WERI-Rb-1 (cell line): ENCODE data around the gene SGMS1.
"Not testable (repeated sequence)": the region's sequence is repeated elsewhere in the genome, so short reads cannot be mapped to it uniquely, and the experiment has no call there.

Source experiments
- DNase-seq: peaks from one replicate; pipeline ENCODE4 v3.0.0-alpha.2; 2020
- H3K27ac ChIP-seq: fragments of 250-450 bp; sonication (Bioruptor Pico); 2 replicates; pipeline ENCODE4 v1.5.1; 2020; ENCODE audit warnings: mild to moderate bottlenecking, moderate library complexity
- H3K27me3 ChIP-seq: fragments of 250-450 bp; sonication (Bioruptor Pico); 2 replicates; pipeline ENCODE4 v1.5.1; 2021; ENCODE audit warnings: mild to moderate bottlenecking, low read depth, moderate library complexity; ENCODE audit not compliant: insufficient read depth, severe bottlenecking
- H3K36me3 ChIP-seq: fragments of 250-450 bp; sonication (Bioruptor Pico); 2 replicates; pipeline ENCODE4 v1.5.1; 2020; ENCODE audit warnings: mild to moderate bottlenecking, moderate library complexity
- H3K4me3 ChIP-seq: 2 replicates; pipeline ENCODE4 v1.5.1; 2011; ENCODE audit warnings: low read depth, mild to moderate bottlenecking, control low read depth, low read length
- H3K9me3 ChIP-seq: fragments of 250-450 bp; sonication (Bioruptor Pico); 2 replicates; pipeline ENCODE4 v1.5.1; 2021; ENCODE audit warnings: mild to moderate bottlenecking, moderate library complexity; ENCODE audit not compliant: severe bottlenecking
- CTCF ChIP-seq: IDR thresholded peaks from 2 replicates; pipeline ENCODE4 v1.5.1; 2011; ENCODE audit warnings: low read depth, mild to moderate bottlenecking, control low read depth, inconsistent platforms, low read length

SGMS1 gene

GRCh38 chr10:50362547-50363125 is 261.1 kb downstream of the SGMS1 start:
- no peaks in the 10 kb centered on the region for H3K9me3 ChIP-seq
- no peak for DNase-seq
- no peak overlapping the region for H3K4me3 ChIP-seq
- H3K36me3 ChIP-seq: no peaks in the 10 kb centered on the region
- TF ChIP-seq CTCF: no peak
- no peaks in the 10 kb centered on the region for H3K27me3 ChIP-seq
- no peak overlapping the region for H3K27ac ChIP-seq

DNA sequence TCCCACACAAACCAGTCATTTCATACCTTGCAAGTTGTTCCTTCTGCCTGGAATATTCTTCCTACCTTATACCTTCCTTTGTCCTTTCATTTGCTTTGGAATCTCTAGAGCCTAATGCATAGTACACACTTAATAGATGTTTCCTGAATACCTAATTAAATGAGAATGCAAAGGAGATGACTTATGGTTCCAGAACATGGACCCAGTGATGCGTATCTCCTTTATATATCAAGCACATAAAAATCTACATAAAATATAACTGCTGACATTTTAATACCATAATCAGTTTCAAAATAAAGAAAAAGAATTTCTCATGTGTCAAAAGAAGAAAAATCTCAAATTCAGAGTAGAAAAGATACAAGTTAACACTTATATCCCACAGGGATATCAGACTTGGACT is 261.8 kb downstream of the SGMS1 start:
- Histone ChIP-seq H3K27ac (no peak overlapping the region), H3K36me3 (no peaks in the 10 kb centered on the region), H3K9me3 (no peaks in the 10 kb centered on the region), H3K27me3 (no peaks in the 10 kb centered on the region), H3K4me3 (no peak overlapping the region)
- DNase-seq: no peak
- no peak for TF ChIP-seq CTCF

DNA sequence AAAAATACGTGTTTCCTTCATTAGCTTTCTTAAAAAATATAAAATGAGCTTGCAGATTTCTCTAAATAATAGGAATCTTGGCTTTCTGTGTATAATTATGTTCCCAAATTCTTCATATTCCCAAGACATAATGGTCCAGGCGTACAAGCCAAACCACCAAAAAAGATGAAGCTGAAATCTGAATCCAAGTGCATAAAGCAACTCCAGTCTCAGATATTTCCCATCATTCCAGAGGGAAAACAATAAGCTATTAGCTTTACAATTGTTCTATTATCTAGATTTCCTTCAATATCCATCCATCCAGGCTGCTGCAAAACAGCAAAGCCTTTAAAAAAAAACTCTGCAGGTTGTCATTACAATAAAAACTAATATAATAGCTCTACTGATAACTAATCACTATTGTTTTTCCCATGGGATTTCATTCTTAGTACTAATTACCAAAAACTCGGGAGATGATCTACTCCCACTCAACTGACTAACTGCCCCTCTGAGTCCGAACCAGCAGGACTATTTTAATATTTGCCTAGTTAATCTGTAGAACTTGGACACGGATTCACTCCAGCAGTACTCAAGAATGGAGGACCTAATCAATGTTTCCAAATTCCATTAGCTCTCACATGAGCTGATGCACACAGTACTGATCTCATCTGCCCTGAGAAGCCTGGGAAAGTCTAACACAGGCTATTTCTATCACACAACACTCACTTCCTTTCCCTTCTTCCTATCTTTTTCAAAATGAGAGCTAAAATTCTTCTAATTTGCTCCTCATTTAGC is 263.5 kb downstream of the SGMS1 start:
- Histone ChIP-seq H3K27ac (no peak overlapping the region), H3K4me3 (no peak overlapping the region), H3K9me3 (no peaks in the 10 kb centered on the region), H3K27me3 (no peaks in the 10 kb centered on the region), H3K36me3 (no peaks in the 10 kb centered on the region)
- no peak for DNase-seq
- TF ChIP-seq CTCF: no peak

GRCh38 chr10:50358925-50359687 is 264.6 kb downstream of the SGMS1 start:
- Histone ChIP-seq H3K4me3 (no peak overlapping the region), H3K27me3 (no peaks in the 10 kb centered on the region), H3K36me3 (no peaks in the 10 kb centered on the region), H3K27ac (no peak overlapping the region), H3K9me3 (no peaks in the 10 kb centered on the region)
- no peak for TF ChIP-seq CTCF
- no peak for DNase-seq

- Histone ChIP-seq H3K27ac (no peak overlapping the region), H3K4me3 (no peak overlapping the region), H3K36me3 (no peaks in the 10 kb centered on the region), H3K9me3 (no peaks in the 10 kb centered on the region), H3K27me3 (no peaks in the 10 kb centered on the region)
- TF ChIP-seq CTCF: no peak
- no peak for DNase-seq
These were observed 265.3 kb downstream of the SGMS1 start for GRCh38 chr10:50358411-50358810.

- H3K9me3 ChIP-seq, H3K36me3 ChIP-seq, DNase-seq, H3K27ac ChIP-seq, H3K4me3 ChIP-seq, H3K27me3 ChIP-seq: not testable (repeated sequence)
These were observed 267.3 kb downstream of the SGMS1 start for GRCh38 chr10:50356481-50356832.

DNA sequence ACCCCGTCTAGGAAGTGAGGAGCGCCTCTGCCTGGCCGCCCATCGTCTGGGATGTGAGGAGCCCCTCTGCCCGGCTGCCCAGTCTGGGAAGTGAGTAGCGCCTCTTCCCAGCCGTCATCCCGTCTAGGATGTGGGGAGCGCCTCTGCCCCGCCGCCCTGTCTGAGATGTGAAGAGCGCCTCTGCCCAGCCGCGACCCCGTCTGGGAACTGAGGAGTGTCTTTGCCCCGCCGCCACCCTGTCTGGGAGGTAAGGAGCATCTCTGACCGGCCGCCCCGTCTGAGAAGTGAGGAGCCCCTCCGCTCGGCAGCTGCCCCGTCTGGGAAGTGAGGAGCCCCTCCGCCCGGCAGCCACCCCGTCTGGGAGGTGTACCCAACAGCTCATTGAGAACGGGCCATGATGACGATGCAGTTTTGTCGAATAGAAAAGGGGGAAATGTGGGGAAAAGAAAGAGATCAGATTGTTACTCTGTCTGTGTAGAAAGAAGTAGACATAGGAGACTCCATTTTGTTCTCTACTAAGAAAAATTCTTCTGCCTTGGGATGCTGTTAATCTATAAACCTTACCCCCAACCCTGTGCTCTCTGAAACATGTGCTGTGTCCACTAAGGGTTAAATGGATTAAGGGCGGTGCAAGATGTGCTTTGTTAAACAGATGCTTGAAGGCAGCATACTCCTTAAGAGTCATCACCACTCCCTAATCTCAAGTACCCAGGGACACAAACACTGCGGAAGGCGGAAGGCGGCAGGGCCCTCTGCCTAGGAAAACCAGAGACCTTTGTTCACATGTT is 267.9 kb downstream of the SGMS1 start:
- not testable (repeated sequence) for H3K36me3 ChIP-seq, H3K27me3 ChIP-seq, H3K27ac ChIP-seq

More for the DNA sequence above, 267.9 kb downstream of the SGMS1 start:
- H3K4me3 ChIP-seq, H3K9me3 ChIP-seq, DNase-seq: not testable (repeated sequence)
